Muscle layer of duodenum (tissue), 2 donors: ENCODE measurements around the gene PSEN2.

Experiments
- H3K27ac ChIP-seq: one replicate; pipeline ENCODE4 v1.7.0; 2013; ENCODE audit warnings: mild to moderate bottlenecking, low read length
- H3K27me3 ChIP-seq: one replicate; pipeline ENCODE4 v1.7.0; 2013; ENCODE audit warnings: low read depth, mild to moderate bottlenecking, control low read depth, low read length
- H3K36me3 ChIP-seq, 2 donors: one replicate each; pipeline ENCODE4 v1.7.0; 2013; ENCODE audit warnings: low read length in 2 of 2, control low read depth in 1 of 2, mild to moderate bottlenecking in 1 of 2; ENCODE audit not compliant: insufficient read depth in 2 of 2, control insufficient read depth in 1 of 2
- H3K4me1 ChIP-seq, 2 donors: one replicate each; pipeline ENCODE4 v1.7.0; 2013; ENCODE audit warnings: low read length in 2 of 2, mild to moderate bottlenecking in 2 of 2, control low read depth in 1 of 2, moderate library complexity in 1 of 2; ENCODE audit not compliant: insufficient read depth in 2 of 2, control insufficient read depth in 1 of 2
- H3K4me3 ChIP-seq, 2 donors: one replicate each; pipeline ENCODE4 v1.7.0; 2013; ENCODE audit warnings: low read length in 2 of 2, low read depth in 1 of 2, mild to moderate bottlenecking in 1 of 2
- H3K9me3 ChIP-seq, 2 donors: one replicate each; pipeline ENCODE4 v1.7.0; 2013; ENCODE audit warnings: low read length in 2 of 2, control low read depth in 1 of 2, mild to moderate bottlenecking in 1 of 2; ENCODE audit not compliant: control insufficient read depth in 1 of 2
- donor health status: healthy.

The PSEN2 gene

DNA sequence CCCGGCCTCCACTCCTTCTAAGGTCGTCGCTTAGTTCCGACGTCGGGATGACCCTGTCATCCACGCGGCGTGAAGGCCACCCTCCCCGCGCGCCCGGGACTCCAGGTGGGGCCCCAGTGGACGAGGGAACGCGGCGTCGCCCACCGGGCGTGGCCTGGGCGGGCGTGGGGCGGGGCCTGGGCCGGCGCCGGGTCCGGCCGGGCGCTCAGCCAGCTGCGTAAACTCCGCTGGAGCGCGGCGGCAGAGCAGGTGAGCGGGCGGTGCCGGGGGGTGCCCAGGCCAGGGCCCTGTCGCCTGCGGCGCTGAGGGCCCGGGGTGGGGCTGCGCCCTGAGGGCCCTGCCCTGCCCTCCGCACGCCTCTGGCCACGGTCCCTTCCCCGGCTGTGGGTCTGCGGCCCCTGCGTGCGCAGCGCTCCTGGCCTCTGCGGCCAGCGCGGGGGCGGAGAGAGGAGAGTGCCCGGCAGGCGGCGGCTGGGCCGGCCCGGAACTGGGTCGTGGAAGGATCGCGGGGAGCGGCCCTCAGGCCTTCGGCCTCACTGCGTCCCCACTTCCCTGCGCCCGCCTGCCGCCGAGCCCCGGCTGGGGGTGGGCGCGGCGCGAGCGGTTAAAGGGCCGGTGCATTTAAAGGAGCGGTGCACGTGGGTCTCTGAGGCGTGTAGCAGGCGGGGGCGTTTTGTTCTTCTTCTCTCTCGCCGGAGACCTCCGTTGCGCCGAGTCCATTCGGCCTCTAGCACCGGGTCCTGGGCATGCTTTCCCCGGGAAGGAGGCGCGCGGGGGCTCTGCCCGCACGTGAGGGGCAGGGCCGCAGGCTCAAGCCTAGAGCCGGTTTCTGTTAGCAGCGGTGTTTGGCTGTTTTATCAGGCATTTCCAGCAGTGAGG lies at the start of gene PSEN2:
Gene PSEN2 (plus strand): TSS at position 216 of the 879 bp plus-strand sequence. CDS start 11,292 bp downstream, outside the sequence.
- peak within 1 kb of the TSS; percentile 74 to 84 for H3K4me3 ChIP-seq
- H3K4me1 ChIP-seq, result peaks cover 10 to 16% of the 10 kb centered on the region in 2 donors
- no peaks in the 10 kb centered on the region for H3K9me3 ChIP-seq
- H3K36me3 ChIP-seq, result no peaks in the 10 kb centered on the region
- peak within 1 kb of the TSS; percentile 39 for H3K27ac ChIP-seq
- H3K27me3 ChIP-seq, result no peaks in the 10 kb centered on the region

DNA sequence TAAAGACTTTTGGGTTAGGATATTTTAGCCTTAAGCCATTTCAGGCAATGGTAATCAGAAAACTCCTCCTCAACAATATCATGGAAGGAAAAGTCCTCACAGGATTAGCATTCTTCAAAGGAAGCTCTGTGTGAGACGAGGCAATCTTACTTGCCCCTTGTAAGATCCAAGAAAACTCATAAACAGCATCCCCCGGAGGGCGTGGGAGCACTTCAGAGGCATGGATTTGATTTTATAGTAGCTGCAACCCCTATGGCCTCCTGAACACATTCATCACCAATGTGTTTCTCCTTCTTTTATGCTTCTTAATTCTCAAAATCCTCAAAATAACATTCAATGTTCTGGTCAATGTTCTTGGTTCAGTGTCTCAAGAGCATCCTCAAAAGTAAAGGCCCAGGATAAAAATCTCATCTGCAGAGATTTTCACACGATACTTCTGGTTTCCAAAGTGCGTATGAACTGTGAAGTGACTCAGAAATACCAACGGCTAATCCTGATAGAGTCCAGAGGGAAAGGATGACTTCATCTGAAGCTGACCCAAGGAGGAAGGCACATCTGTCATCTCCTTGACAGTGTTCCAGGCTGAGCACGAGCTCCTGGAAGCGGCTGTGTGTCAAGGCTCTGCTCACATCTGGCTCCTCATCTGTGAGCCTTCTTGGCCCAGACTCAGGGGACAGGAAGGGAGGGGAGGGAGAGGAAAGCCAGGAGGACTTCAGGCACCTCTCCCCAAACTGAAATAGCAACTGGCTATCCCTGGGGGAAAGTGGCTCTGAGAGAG lies 49.3 kb upstream of the PSEN2 start:
- Histone ChIP-seq H3K4me1 (peaks cover 8% of the 10 kb centered on the region in 2 donors), H3K27ac (peak overlapping the region; percentile 90), H3K9me3 (no peaks in the 10 kb centered on the region), H3K36me3 (no peaks in the 10 kb centered on the region), H3K4me3 (peak overlapping the region in 1 of 2 donors; percentile 16), H3K27me3 (no peaks in the 10 kb centered on the region)

DNA sequence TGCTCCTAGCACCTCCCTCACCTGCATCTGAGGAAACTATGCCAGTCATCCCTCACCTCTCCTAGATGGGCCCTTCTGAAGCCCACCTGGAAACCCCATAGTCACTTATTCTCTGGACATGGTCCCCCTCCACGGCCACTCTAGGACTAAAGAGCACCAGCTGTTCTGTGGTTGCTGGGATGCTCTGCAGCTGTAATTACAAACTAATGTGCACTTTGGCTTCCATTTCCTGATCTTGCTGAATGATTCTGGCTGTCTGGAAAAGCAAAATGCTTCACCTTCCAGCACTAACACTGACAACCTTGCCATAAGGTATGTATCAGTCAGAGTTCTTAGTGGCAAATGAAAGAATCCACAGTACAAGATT lies 48.7 kb upstream of the PSEN2 start:
- peak overlapping the region; percentile 90 for H3K27ac ChIP-seq
- H3K4me1 ChIP-seq, result peaks cover 8% of the 10 kb centered on the region in 2 donors
- no peaks in the 10 kb centered on the region for H3K36me3 ChIP-seq
- H3K4me3 ChIP-seq, result peak overlapping the region in 1 of 2 donors; percentile 16
- no peaks in the 10 kb centered on the region for H3K9me3 ChIP-seq
- H3K27me3 ChIP-seq, result no peaks in the 10 kb centered on the region

DNA sequence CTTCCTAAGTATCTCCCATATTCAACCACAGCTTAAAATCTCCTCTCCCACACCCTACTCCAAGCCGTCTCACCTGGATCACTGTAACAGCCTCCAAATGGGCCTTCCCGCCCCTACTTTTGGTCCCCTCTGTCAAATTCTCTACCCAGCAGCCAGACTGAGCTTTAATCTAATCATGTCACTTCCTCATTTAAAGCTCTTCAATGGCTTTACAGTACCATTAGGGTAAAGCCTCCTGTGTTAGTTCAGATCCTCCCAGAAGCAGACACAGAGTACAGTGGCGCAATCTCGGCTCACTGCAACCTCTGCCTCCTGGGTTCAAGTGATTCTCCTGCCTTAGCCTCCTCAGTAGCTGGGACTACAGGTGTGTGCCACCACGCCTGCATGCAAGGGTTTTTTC lies 46.8 kb upstream of the PSEN2 start:
- peaks cover 16 to 19% of the 10 kb centered on the region in 2 donors for H3K4me1 ChIP-seq
- no peaks in the 10 kb centered on the region for H3K36me3 ChIP-seq
- no peaks in the 10 kb centered on the region for H3K9me3 ChIP-seq
- H3K27ac ChIP-seq, result no peak overlapping the region
- no peaks in the 10 kb centered on the region for H3K27me3 ChIP-seq
- H3K4me3 ChIP-seq, result no peak overlapping the region

DNA sequence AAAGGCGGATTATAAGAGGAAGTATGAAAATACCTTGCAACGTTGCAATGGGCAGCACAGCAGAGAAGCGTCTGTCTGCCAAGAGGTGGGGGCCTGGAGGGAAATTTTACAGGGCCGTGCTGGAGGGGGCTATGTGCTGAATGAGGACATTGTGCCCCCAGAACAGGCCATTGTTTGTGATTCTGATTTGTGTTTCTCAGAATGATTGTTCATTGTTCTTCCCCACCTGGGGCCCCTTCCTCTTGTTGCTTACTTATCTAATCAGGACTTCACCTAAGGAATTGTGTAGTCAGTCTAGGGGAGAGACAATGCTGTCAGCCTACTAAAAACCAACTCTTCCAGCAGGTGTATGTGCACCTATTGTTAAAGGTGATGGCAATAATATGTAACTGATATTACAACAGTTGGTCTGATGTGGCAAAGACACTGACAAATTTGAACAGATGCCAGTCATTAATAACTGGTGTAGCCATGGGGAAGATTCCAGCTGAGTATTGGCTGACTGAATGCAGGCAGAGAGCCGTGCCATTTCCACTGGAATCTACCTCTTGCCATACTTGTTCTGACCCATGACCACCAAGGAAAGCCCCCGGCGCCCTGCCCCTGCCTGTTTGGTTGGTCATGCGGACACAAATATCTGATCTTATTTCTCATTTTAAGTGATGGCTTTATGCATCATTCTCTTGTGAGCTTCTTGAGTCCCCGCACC lies 45.2 kb upstream of the PSEN2 start:
- peaks cover 16 to 19% of the 10 kb centered on the region in 2 donors for H3K4me1 ChIP-seq
- no peaks in the 10 kb centered on the region for H3K36me3 ChIP-seq
- no peaks in the 10 kb centered on the region for H3K27me3 ChIP-seq
- H3K9me3 ChIP-seq, result no peaks in the 10 kb centered on the region
- no peak overlapping the region for H3K4me3 ChIP-seq
- H3K27ac ChIP-seq, result no peak overlapping the region

DNA sequence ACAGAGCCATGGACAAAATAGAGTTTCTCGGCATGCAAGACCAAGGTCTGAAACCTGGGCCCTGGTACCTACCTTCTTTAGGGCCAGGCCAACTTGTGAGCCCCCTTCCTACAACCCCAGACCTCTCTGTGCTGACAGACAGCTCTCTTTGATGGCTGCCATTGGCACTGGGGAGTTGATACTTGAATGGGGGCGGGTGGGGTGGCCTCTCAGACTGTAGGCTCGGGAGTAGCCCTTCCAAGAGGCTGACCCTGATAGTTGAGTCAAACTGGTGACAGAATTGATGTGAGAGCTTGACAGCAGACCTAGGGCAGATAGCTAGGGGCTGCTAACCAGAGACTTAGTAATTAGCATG lies 44.7 kb upstream of the PSEN2 start:
- no peaks in the 10 kb centered on the region for H3K36me3 ChIP-seq
- H3K9me3 ChIP-seq, result no peaks in the 10 kb centered on the region
- no peaks in the 10 kb centered on the region for H3K27me3 ChIP-seq
- no peak overlapping the region for H3K27ac ChIP-seq
- peaks cover 16 to 19% of the 10 kb centered on the region in 2 donors for H3K4me1 ChIP-seq
- H3K4me3 ChIP-seq, result no peak overlapping the region

DNA sequence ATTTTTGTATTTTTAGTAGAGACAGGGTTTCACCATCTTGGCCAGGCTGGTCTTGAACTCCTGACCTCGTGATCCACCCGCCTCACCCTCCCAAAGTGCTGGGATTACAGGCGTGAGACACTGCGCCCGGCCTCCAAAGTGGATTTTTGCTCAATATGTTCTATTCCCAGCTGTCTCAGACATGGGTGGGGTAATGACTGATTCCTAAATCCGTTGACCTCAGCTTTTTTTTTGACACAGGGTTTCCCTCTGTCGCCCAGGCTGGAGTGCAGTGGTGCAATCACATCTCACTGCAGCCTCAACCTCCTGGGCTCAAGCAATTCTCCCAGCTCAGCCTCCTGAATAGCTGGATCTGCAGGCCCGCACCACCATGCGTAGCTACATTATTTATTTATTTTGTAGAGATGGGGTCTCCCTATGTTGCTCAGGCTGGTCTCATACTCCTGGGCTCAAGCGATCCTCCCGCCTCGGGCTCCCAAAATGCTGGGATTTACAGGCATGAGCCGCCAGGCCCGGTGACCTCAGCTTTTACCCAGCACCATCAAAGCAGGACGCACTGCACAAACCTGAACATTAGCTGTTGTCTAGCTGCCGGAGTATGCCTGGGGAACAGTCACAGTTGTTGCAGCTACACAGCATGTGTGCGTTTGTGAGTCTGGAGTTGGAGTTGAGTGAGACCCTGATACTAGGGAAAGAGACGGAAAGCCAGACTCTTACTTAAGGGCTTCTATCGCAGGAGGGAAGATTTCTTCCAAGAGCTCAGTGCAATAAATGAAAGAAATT lies 43.7 kb upstream of the PSEN2 start:
- Histone ChIP-seq H3K27ac (peak overlapping the region; percentile 91), H3K4me3 (no peak overlapping the region), H3K36me3 (no peaks in the 10 kb centered on the region), H3K9me3 (no peaks in the 10 kb centered on the region), H3K27me3 (no peaks in the 10 kb centered on the region), H3K4me1 (peaks cover 14 to 16% of the 10 kb centered on the region in 2 donors)

DNA sequence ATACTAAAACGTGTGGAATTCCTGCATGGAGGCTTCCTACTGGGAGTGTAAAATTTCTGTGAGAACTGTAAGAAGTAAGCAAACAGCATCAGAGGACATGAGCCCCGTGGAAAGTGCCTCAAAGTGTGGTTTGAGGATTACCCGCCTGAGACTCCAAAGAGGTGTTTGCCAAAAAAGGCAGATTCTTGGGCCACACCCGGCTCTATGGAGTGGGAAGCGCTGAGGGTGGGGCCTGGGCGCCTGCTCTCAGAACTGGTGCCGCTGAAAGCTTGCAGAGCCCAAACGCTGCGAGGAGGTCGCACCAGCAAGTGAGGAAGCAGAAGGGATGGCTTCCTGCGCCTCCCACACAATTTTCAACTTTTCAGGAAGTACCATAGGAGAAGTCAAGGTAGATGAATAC lies 43.0 kb upstream of the PSEN2 start:
- Histone ChIP-seq H3K4me3 (peak overlapping the region; percentile 40 to 46), H3K27ac (peak overlapping the region; percentile 91), H3K4me1 (peaks cover 8 to 11% of the 10 kb centered on the region in 2 donors), H3K27me3 (no peaks in the 10 kb centered on the region), H3K9me3 (no peaks in the 10 kb centered on the region), H3K36me3 (no peaks in the 10 kb centered on the region)

DNA sequence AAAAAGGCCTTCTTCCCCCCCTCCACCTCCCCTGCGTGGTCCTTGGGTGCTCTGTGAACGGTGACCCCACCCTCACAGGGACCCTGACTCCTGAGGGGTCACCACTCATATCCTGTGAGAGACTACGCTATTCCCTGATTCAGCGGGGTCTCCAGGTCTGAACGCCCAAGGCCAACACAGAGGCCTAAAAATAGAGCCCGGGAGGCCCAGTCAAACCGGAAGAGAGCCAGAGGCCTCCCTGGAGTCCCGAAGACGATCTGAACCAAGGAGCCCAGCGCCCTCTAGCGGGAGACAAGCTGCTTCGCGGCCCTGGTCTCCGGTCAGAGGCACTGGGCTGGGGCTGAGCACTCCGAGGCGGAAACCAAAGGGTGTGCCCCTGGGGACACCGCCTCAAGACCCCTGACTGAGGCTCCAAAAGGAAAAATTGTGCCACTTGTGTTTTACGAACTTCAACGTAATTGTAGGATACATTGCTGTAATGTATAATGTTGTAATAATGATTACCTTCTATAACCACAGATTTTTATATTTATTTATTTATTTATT lies 42.4 kb upstream of the PSEN2 start:
- Histone ChIP-seq H3K27me3 (no peaks in the 10 kb centered on the region), H3K27ac (peak overlapping the region; percentile 91), H3K4me1 (peaks cover 8 to 11% of the 10 kb centered on the region in 2 donors), H3K36me3 (no peaks in the 10 kb centered on the region), H3K9me3 (no peaks in the 10 kb centered on the region), H3K4me3 (peak overlapping the region; percentile 40 to 46)

DNA sequence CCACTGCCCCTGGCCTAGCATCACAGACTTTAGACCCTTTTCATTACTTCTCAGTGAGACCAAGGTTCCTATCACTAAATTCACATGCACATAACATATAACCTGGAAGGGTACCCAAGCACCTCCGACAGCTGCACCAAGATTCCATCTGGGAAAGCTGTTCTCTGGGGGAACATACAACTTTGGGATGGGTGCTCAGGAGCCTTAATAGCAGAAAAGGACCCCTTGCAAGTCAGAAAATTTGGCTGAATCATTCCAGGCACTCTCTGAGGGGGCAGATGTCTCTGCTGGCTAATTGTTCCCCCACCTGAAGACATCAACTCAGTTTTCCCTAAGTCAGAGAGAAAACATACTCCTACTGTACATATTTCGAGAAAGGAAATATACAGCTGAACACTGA lies 41.3 kb upstream of the PSEN2 start:
- Histone ChIP-seq H3K4me1 (peaks cover 8 to 11% of the 10 kb centered on the region in 2 donors), H3K9me3 (no peaks in the 10 kb centered on the region), H3K36me3 (no peaks in the 10 kb centered on the region), H3K27ac (no peak overlapping the region), H3K4me3 (no peak overlapping the region), H3K27me3 (no peaks in the 10 kb centered on the region)
